G401 (cell line): ENCODE results near the gene BBS9. TPM values are rescaled to one million over a fixed set of nuclear protein-coding genes. Genes with fewer than 3 reads are reported as not detected.

ENCODE experiments used
- DNase-seq: peaks from one replicate; pipeline ENCODE4 v3.0.0-alpha.2; 2015; ENCODE audit warnings: low spot score
- in situ Hi-C: cut with HindIII; loops from 2 replicates; pipeline ENCODE4 v1.10.0; 2016; ENCODE audit warnings: low sequenced_read_pairs, mixed read lengths
- total RNA-seq: library from RNA; depleted of rRNA; stranded (reverse); fragments of >200 nt; shearing (Covaris generic); gene quantifications from 2 replicates; pipeline ENCODE4 v1.2.3, GENCODE V29; 2014; rRNA removed

BBS9 gene
- total RNA-seq, 1 experiment from 2014 or later, result 17.7 TPM

DNA sequence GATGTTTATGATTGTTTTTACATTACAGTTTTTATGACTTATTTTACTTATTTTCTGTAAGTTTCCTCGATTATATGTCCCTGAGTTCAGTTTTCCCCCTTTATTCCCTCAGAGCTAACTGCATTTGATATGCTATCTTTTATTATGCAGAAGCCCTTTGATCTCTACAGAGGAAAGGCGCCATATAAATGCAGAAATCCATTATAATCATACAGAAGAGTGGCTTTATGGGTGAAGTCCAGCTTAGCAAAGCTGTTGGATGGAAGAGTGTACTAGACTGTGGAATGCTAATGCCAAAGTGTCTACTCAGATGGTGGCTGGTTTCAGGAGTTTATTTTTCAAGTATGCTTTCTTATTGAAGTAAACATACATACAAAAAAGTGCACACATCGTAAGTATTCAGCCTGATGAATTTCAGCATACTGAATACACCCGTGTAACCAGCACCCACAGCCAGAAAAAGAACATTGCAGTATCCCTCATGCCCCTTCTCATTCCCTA is 517.6 kb downstream of the BBS9 start:
- in situ Hi-C loops, result no loop called here
- DNase-seq, result no peak

DNA sequence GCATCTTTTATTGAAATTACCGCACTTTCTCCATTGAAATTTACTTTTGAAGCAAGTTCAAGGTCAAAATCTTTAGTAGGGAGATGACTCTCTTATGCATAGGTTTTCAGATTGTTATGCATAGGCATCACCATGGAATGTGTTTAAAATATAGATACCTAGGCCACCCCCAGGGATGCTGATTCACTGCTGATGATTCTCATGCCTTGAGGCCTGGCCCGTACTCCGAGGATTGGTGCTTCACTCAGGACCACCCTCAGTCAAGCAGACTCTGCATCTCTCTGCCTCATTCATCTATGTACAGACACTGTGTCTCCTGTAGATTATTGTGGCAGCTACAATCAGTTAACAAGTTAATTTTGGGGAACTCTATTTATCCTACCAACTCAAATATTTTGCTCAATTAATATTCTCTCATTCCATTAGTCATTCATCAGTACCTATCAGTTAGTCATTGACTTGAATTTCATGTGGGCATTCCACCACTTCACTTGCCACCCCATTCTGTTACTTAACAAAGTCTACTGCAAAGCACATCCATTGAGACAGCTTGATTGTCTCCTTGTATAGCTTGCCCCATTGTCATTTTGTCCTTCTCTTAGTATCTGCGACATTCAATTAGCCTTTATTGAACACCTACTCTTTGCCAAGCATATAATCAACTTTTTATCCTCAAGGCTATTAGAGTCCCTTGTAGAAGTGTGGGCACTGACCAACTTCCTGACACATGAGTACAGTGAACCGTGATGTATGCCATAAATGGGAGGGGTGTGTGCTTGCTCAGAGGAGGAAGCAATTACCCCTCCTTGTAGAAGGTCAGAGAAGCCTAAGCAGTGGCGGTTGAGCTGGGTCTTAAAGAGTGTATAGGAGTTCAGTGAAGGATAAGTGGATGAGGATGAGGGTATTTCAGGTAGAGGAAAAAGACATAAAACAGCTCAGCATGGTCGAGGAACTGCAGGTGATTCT is 520.4 kb downstream of the BBS9 start:
- in situ Hi-C loops, result no loop called here
- no peak for DNase-seq

DNA sequence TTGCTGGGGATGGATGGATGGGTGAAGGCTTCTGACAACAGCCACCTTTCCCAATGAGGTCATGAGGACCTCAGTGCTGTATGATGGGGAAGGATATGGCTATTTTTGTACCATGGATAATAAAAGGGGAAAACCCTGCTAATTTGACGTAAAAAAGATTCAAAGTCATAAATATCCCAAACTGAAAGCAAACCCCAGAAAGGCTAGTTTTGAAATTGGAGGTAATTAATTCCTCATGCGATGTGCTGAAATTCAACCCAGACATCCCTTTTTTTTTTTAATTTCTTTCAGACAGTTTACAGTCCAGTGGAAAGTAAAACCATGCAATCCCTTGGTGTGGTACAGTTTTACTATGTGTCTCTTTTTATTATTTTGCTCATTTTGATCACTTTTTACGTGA is 521.5 kb downstream of the BBS9 start:
- in situ Hi-C loops, result no loop called here

DNA sequence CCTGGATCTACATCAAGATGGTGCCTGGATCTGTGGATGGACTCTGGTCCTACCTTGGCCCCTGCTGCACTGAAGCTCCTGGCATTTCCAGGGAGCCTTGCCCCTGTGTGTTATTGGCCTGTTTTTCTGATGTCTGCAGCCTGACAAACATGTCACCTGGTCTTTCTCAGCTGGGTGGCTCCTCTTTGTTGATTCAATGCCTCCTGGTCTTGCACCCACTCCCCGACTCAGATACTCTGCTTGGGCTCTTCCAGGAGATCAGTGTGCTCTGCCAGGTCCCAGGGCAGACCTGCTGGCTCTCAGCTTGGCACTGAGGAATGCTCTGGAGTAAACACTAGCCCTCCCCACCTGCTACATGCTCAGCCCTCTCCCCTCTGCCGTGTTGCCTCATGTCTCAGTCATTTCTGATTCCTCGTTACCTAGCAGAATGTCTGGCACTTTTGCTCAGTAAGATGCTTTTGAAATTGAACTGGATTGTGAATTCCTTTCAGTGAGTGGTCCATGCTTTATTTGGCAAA is 522.7 kb downstream of the BBS9 start:
- in situ Hi-C loops, result no loop called here
- DNase-seq, result no peak

More for the DNA sequence above, 521.5 kb downstream of the BBS9 start:
- DNase-seq, result no peak

DNA sequence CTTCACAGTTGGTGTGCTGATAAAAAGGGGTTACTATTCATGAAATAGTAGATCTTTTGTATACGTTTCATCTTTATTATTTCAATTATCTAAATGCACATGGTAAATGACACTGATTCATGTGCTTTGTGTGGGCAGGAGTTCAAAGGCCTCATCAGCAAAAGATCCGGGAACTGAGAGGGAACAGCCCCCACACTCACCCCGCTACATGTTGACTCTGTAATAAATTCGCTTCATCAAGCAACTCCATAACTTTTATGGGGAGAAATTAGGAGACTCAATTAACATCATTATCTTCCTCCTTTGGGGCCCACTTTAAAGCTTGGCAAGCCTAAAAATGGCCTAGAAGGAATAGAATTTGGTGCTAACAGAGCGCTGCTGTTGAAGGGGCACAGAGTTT is 525.3 kb downstream of the BBS9 start:
- no peak for DNase-seq
- in situ Hi-C loops, result no loop called here

Other genes starting within 250 kb of the BBS9 start
- 22.9 and 48.2 TPM in 2 replicates for gene KBTBD2, start 237.8 kb upstream of the BBS9 start, total RNA-seq
- 87.3 and 89.2 TPM in 2 replicates for gene FKBP9, start 172.1 kb upstream of the BBS9 start, total RNA-seq
- 11.0 and 22.0 TPM in 2 replicates for gene NT5C3A, start 66.8 kb upstream of the BBS9 start, total RNA-seq
- gene RP9, start 20.2 kb upstream of the BBS9 start, total RNA-seq, result 16.6 and 27.3 TPM in 2 replicates